ENCODE data around the gene GRIA4.

- TF ChIP-seq POLR2A (IDR thresholded peaks at IDR 0.05; ENCODE audit: low read length) (no peak), GATA1 (IDR thresholded peaks at IDR 0.05; ENCODE audit: low read depth, low read length) (no peak)
Observed at GRCh38 chr11:105824457-105825013, 214.7 kb downstream of the GRIA4 start.

Data from erythroblast (primary cell).